Measurements from ENCODE around the gene SHISA8. TPM values are rescaled to one million over a fixed set of nuclear protein-coding genes. Genes with fewer than 3 reads are reported as not detected.

Gene SHISA8
- total RNA-seq, 2 donors from 2014 or later, result 0.58 TPM; not detected in 1

DNA sequence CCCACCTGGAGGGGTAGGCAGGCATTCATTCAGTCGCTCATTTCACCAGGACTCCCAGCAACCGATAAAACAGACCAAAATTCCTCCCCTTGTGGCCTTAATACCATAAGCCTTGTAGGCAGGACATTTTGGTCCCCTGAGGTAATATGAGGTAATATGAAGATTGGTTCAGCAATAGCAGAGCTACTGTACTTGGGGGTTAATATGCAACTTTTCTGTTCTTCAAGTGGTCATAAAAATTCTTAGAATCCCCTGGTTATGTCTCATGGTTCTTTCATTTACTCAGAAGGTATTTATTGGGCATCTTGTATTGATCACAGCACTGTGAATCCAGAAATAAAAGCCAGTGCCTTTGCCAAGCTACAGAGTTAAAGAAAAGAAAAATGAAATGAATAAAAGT, 29.8 kb downstream of the SHISA8 start:
- Mint-ChIP-seq H3K4me3 (no peak overlapping the region), H3K27me3 (ENCODE audit: insufficient read depth) (no peaks in the 10 kb centered on the region), H3K27ac (no peak overlapping the region), H3K4me1 (no peaks in the 10 kb centered on the region), H3K36me3 (ENCODE audit: low read depth) (peaks cover 89% of the 10 kb centered on the region), H3K9me3 (no peaks in the 10 kb centered on the region)
- Histone ChIP-seq H3K27me3 (ENCODE audit: control insufficient read depth, insufficient read depth, low read length, poor library complexity, severe bottlenecking) (no peaks in the 10 kb centered on the region), H3K4me1 (ENCODE audit: control insufficient read depth, insufficient read depth, low read length) (no peaks in the 10 kb centered on the region), H3K4me3 (ENCODE audit: low read length) (no peak overlapping the region), H3K9ac (ENCODE audit: extremely low read depth, low read length, poor library complexity, severe bottlenecking) (no peak overlapping the region), H3K9me3 (ENCODE audit: control insufficient read depth, low read length) (no peaks in the 10 kb centered on the region), H3K27ac (ENCODE audit: low read depth, low read length) (no peak overlapping the region), H3K36me3 (ENCODE audit: control insufficient read depth, insufficient read depth, low read length) (peaks cover 90% of the 10 kb centered on the region)
- TF ChIP-seq CTCF (conservative IDR thresholded peaks at IDR 0.05), result no peak
- WGBS, 2 experiments (ENCODE audit: insufficient coverage in 1 of 2, insufficient read length in 1 of 2), result 91% methylated on average over 2 of the region's 2 CpGs; no CpG with 5 or more reads in 1 of the 2 experiments
- no peak for DNase-seq

GRCh38 chr22:41883400-41883799, 31.5 kb downstream of the SHISA8 start:
- Histone ChIP-seq H3K9me3 (ENCODE audit: control insufficient read depth, low read length) (no peaks in the 10 kb centered on the region), H3K9ac (ENCODE audit: extremely low read depth, low read length, poor library complexity, severe bottlenecking) (no peak overlapping the region), H3K27ac (ENCODE audit: low read depth, low read length) (no peak overlapping the region), H3K27me3 (ENCODE audit: control insufficient read depth, insufficient read depth, low read length, poor library complexity, severe bottlenecking) (no peaks in the 10 kb centered on the region), H3K36me3 (ENCODE audit: control insufficient read depth, insufficient read depth, low read length) (peaks cover 94% of the 10 kb centered on the region), H3K4me3 (ENCODE audit: low read length) (no peak overlapping the region), H3K4me1 (ENCODE audit: control insufficient read depth, insufficient read depth, low read length) (no peaks in the 10 kb centered on the region)
- Mint-ChIP-seq H3K4me3 (no peak overlapping the region), H3K36me3 (ENCODE audit: low read depth) (peaks cover 86% of the 10 kb centered on the region), H3K4me1 (no peaks in the 10 kb centered on the region), H3K27me3 (ENCODE audit: insufficient read depth) (no peaks in the 10 kb centered on the region), H3K9me3 (no peaks in the 10 kb centered on the region), H3K27ac (no peak overlapping the region)
- no peak for TF ChIP-seq CTCF (conservative IDR thresholded peaks at IDR 0.05)
- DNase-seq, result no peak
- 98 to 100% methylated on average over 1 to 2 of the region's 2 CpGs for WGBS, 2 experiments (ENCODE audit: insufficient coverage in 1 of 2, insufficient read length in 1 of 2)

- no peak for TF ChIP-seq CTCF (conservative IDR thresholded peaks at IDR 0.05)
- no peaks in the 10 kb centered on the region for H3K4me1 ChIP-seq (ENCODE audit: control insufficient read depth, insufficient read depth, low read length)
- DNase-seq, result no peak
- Mint-ChIP-seq H3K4me1 (no peaks in the 10 kb centered on the region), H3K9me3 (no peaks in the 10 kb centered on the region), H3K27ac (no peak overlapping the region), H3K27me3 (ENCODE audit: insufficient read depth) (no peaks in the 10 kb centered on the region), H3K36me3 (ENCODE audit: low read depth) (peaks cover 81% of the 10 kb centered on the region), H3K4me3 (no peak overlapping the region)
- H3K9ac ChIP-seq (ENCODE audit: extremely low read depth, low read length, poor library complexity, severe bottlenecking), result no peak overlapping the region
- no peaks in the 10 kb centered on the region for H3K9me3 ChIP-seq (ENCODE audit: control insufficient read depth, low read length)
- H3K27ac ChIP-seq (ENCODE audit: low read depth, low read length), result no peak overlapping the region
- peaks cover 93% of the 10 kb centered on the region for H3K36me3 ChIP-seq (ENCODE audit: control insufficient read depth, insufficient read depth, low read length)
- 98 to 99% methylated on average over 11 to 16 of the region's 16 CpGs for WGBS, 2 experiments (ENCODE audit: insufficient coverage in 1 of 2, insufficient read length in 1 of 2)
- H3K27me3 ChIP-seq (ENCODE audit: control insufficient read depth, insufficient read depth, low read length, poor library complexity, severe bottlenecking), result no peaks in the 10 kb centered on the region
- H3K4me3 ChIP-seq (ENCODE audit: low read length), result no peak overlapping the region
Measured at GRCh38 chr22:41880653-41881052, 34.2 kb downstream of the SHISA8 start.

Measured in endodermal cell (in vitro differentiated cells).